Tibial nerve (tissue), 4 donors: ENCODE measurements around the gene DOLPP1.

ENCODE experiments used
- CTCF ChIP-seq, 5 experiments: fragments of 200-600 bp in 3 of 5; fragments of 450-650 bp in 2 of 5; sonication (generic) in 3 of 5; IDR thresholded peaks; one replicate each; pipeline ENCODE4 v1.5.1; 2016 to 2019; ENCODE audit warnings: antibody characterized with exemption in 5 of 5, mild to moderate bottlenecking in 3 of 5, moderate library complexity in 2 of 5
- EP300 ChIP-seq, 2 donors: sonication (generic); formaldehyde crosslinking; IDR thresholded peaks; one replicate each; pipeline ENCODE4 v1.6.1; 2017; ENCODE audit warnings: antibody characterized with exemption in 2 of 2, mild to moderate bottlenecking in 1 of 2
- POLR2A ChIP-seq, 2 donors: fragments of 450-650 bp; IDR thresholded peaks; one replicate each; pipeline ENCODE4 v1.6.1; 2017; ENCODE audit warnings: antibody characterized with exemption in 2 of 2, mild to moderate bottlenecking in 2 of 2, moderate library complexity in 2 of 2

- TF ChIP-seq CTCF (IDR thresholded peaks at IDR 0.05) (no peak), POLR2A (IDR thresholded peaks at IDR 0.05) (no peak), EP300 (IDR thresholded peaks at IDR 0.05) (no peak)
Measured at GRCh38 chr9:129031514-129031913, 49.4 kb upstream of the DOLPP1 start.
